HG02840 (cell line): ENCODE data around the gene SHC1.

Experiments used
- ATAC-seq: cut with Tn5 transposase; IDR thresholded peaks from one replicate; pipeline ENCODE4 v1.9.1; 2021; ENCODE audit warnings: mild to moderate bottlenecking, moderate library complexity, moderate number of reproducible peaks; ENCODE audit not compliant: unreplicated experiment, low FRiP score

SHC1 gene

DNA sequence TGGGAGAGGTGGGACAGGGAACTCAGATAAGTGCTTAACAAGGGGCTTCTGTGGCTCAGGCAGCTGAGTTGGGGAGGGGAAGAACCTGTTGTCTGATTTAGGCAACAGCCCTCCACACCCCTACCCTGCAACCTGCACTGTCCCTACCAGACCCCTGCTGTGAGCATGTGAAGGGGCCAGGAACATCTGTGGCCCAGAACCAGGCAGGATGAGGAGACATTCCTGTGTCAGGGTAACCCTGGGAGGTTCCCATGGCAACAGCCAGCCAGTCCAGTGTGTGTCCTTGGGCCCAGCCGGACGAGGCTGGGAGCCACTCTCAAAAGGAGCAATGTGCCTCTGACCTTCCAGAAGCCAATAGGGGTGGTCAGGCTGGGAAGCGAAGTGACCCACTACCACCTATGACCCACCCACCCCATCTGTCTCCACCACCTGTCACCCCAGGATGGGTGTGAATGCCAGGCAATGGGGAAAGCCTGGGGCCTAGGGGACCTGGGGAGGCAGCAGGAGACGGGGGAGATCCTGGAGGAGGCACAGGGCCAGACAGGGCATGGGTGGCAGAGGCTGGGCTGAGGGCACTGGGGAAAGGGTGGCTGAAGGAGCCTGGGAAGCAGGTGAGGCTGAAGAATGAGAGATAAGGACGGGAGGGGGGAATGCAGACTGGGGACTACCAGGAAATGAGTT is 29.1 kb downstream of the SHC1 start:
- no peak for ATAC-seq

DNA sequence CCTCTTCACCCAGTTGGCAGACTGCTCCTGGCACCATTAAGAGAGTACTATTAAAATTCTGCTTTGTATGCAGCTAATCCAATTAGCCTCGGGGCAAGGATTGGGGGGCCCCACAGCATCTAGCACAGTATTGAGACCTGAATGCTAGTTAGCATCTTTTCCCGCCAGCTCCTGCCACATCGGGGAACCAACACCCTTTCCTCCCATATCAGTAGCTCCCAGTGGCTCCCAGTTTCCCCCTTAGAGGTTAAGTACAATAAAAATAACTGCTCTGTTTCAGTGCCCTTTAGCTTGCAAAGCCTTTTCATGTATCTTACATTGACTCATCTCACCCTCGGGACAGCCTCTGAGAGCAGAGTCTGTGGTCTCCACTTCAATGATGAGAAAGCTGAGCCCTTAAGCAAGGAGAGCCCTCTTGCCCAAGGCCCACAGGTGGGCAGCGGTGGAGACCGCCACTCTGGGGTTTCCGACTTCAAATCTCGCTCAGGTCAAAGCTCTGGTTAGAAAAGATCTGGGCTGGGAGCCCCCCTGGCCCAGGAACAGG is 29.8 kb downstream of the SHC1 start:
- no peak for ATAC-seq

DNA sequence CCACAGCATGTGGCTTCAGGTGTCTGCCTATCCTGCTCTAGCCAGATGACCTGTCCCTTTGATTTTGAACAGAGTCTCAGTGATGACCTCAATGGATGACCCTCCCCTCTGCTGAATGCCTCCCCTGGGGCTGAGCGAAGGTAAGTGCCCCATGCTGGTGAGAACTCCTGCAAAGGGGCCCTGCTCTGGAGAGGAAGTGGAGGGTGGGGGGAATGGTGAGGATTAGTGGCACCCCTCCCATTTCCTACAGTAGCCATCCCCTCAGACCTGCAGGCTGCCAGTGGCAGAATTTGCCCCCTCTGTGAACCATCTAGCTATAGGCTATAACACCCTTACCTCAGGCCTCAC is 30.4 kb downstream of the SHC1 start:
- ATAC-seq: no peak

DNA sequence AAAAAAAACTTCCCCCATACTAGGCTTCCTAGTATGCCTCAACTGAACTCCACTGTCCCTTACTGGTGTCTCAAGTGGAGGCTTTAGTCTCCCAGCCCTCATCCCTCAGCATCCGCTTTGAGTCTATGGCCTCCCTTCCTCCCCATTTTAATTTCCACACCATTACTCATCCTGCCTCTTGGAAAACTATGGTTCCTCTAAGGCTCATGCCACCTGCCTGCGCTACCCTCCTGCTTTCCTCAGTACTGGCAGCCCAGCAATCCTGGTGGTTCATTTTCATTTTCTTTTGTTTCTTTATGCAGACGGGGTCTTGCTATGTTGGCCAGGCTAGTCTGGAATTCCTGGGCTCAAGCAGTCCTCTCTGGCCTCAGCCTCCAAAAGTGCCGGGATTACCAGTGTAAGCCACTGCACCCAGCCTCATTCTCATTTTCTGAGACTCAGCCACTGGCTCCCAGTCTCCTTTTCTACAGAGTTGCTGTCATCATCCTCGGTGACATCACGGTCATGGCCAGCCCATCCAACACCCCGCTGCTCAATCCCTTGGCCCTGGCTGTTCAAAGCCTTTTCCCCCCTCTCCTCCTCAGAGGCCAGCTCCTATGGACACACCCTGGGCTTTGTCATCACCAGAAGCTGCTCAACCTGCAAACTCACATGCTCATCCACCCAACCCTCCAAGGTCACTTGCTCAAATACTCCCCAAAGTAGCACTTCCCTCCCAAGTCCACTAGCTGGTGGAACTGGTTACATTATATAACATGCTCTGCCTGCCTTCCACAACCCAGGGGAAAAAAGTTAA is 31.7 kb downstream of the SHC1 start:
- ATAC-seq: no peak

DNA sequence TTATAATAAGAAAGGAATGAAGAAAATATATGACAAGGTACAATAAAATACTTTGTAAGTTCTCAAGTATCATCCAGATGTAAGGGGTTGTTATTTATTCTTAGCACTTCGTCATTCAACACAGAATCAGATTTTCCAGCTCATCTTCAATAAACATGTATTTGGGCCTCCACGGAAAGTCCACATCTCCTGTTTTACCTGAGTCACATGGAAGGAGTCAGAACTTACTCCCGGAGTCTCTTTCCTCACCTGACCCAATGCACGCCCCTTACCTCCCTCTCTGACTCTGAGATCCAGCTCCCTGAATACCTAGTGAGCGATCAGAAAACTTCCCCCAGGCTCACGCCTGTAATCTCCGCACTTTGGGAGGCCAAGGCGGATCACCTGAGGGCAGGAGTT is 32.6 kb downstream of the SHC1 start:
- ATAC-seq: no peak

DNA sequence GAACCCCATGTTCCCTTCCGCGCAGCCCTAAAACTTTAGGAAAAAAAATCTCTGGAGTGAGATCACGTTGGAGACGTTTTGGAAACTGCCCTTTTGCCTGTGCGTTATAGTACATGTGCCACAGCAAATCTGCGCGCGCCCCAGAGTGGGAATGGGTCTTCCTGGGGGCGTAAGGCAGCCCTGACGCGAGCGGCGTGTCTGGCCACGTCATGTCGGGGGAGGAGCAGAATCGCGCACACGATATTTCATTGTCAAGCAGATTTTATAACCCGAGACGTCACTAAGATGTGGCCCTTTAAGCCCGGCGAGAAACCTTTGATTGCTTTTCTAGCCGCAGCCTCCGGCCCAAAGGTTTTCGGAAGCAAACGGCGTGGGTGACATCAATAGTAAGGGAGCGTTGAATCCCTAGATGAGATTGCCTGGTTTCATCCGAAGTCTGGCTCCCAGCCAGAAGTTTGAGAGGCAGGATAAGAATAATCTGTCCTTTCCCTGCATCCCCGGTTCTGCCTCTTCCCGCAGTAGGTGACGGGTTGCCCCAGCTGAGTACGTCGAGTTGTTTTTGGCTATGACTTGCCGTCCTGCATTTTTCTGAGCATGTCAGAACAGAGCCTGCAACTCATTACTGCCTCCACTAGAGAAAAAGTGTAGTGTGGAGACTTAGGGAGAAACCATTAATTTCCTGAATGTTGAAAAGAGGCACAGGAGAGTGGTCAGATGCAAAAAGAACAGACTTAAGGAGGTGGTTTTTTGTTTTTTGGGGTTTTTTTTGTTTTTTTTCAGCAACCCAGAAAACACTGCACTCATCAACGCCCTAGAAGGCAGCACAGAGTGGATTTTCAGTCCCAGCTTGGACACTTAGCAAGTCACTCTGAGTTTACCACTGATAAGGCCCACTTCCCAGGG is 33.2 kb downstream of the SHC1 start:
- peak; percentile 57 for ATAC-seq

DNA sequence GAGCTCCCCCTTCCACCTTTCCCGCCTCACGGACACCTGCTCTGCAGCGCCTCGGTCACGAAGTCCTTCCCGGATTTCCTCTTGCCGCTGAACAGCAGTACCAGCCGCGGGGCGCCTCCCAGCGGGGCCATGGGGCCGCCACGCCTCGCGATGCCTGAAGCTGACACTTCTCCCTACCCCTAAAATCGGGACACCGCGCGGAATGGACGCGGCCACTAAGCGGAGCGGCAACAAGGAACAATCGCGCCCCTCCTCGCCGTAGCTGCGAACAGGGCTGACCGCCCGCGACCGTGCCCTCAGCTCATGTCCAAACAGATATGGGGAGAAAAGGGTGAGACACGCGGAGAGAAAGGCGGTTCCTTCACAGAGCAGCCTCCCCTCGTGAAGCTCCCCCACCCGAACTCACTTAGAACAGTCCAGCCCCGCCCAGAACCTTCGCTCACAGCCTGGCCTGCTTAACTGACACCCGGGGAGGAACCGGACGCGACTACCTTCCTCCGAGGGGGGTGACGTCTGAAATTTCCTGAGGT is 33.9 kb downstream of the SHC1 start, which contains the start of gene PMVK:
PMVK (minus strand) TSS at position 165 of the 530 bp plus-strand sequence; CDS start at position 131, 34 bp downstream.
- peak; percentile 80 for ATAC-seq

DNA sequence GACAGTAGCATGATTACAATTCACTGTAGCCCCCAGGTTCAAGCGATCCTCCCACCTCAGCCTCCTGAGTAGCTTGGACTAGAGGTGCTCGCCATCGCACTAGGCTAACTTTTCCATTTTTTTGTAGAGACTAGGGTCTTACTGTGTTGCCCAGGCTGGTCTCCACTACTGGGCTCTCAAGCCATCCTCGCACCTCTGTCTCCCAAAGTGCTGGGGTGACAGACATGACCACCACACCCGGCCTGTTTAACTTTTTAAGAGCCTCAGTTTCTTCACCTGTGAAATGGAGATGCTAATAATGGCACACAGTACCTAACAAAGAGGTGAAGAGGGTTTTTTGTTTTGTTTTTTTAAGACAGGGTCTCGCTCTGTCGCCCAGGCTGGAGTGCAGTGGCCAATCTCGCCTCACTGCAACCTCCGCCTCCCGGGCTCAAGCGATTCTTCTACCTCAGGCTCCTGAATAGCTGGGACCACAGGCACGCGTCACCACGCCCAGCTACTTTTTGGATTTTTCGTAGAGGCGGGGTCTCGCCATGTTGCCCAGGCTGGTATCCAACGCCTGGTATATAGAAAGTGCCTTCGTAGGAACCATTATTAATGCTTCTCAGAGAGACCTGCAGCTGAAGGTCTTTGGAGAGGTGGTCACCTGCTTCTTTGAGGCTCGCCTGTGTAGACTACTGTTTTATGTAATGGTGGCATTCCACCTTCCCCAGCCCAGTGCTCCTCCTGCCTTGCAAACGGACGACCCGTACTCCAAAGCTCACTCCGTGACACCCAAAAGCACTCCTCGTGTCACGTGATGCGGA is 34.6 kb downstream of the SHC1 start:
- no peak for ATAC-seq

DNA sequence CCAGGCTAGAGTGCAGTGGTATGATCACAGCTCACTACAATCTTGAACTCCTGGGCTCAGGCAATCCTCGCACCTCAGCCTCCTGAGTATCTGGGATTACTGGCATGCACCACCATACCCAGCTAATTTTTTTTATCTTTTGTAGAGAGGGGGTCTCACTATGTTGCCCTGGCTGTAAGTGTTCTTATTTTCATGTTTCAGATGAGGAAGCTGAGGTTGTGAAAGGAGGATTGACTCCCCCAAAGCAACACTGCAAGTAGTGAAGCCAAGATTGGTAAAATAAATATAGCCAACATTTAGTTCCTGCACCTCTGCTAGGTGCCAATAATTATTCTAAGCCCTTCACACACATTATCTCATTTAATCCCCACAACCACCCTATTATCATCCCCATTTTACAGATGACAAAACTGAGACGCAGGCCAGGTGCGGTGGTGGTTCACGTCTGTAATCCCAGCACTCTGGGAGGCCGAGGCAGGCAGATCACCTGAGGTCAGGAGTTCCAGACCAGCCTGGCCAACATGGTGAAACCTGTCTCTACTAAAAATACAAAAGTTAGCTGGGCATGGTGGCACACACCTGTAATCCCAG is 36.1 kb downstream of the SHC1 start:
- ATAC-seq: no peak

DNA sequence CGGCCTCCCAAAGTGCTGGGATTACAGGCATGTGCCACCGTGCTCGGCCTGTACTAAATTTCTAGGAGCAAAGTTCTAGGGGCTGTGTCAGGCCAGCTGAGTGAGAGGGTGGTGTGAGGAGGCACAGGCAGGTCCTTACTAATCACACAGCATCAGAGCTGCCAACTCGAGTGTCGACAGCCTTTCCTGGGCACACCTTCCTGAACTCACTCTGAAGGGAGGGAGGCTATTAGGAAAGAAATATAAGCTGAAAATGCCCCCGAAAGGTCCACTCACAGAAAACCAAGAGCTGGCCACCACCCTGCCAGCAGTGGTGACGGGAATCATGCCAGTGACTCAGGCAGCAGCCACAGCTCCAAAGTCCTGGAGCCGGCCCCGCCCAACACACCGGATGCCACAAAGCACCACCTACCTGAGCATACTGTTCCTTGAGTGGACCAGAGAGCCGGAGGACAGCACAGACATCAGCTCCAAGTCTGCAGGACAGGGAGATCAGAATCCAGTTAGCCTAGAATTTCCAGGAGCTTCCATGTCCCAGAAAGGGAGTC is 38.5 kb downstream of the SHC1 start:
- ATAC-seq: no peak

DNA sequence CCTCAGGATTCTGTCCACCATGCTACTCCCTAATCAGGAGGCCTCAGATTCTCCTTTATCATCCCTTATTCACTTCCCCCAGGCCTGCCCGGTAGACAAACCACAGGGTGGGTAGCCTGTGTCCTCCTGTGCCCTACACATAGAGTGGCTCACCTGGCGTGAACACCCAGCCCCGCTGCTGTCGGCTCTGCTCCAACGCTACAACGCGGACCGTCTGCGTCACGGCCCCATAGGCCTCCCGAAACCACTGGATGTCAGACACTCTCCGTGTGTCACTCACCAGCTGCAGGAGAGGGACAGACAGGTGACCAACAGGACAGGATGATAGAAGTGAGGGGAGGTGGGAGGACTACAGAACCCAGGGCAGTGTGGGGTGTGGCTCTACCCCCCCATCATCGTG is 44.3 kb downstream of the SHC1 start:
- no peak for ATAC-seq

DNA sequence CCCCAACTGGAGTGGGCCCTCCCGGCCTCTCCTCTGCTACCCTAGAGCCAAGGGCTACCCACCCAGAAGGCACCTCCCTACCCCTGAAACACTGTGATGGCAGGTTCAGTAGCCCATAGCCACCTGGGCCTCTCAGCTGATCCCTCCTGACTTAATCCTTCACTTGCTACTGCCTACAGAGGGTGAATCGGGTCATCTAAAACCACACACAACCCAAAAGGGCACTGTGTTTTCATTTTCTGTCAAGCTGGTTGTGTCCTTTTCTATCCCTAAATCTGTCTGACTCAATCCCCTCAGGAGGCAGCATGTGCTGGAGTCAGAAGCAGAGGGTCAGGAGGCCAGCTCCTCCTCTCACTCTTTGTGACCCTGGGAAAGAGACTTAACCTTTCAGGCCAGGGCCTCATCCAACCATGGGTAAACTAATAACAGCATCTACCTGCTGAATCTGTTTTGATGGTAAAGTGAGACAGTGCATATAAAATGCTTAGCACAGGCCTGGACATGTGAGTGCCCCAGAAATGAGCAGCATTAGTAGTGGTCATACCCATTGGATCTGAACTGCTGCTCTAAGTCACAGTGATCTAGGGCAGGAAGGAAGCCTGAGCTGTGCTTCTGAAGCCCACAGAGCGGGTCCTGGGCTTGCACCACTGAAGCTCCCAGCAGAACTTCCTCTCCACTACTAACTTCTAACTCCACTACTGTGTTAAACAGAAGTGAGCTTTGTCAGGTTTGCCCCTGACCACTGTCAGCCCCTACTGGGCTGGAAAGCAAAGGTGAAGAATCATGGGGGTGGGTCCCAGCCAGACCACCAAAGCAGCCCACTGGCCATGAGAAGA is 45.0 kb downstream of the SHC1 start:
- no peak for ATAC-seq

DNA sequence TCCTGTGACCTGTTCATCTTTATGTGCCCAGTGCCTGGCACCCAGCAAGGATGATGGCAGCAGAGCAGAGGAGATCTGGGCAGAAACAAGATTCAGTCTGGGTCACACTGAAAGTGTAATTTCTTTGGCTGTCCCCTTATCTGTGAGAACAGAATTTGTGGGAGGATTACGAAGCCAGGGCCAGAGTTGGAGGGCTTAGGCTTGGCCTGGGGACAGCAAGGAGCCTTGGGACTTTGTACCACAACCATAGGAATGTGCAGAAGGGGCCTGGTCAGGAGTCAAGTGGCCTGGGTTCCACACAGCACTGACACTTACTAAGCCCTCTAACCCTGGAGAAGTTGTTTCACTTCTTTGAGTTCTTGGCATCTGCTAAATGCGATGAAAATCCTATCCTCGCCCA is 46.9 kb downstream of the SHC1 start:
- no peak for ATAC-seq

DNA sequence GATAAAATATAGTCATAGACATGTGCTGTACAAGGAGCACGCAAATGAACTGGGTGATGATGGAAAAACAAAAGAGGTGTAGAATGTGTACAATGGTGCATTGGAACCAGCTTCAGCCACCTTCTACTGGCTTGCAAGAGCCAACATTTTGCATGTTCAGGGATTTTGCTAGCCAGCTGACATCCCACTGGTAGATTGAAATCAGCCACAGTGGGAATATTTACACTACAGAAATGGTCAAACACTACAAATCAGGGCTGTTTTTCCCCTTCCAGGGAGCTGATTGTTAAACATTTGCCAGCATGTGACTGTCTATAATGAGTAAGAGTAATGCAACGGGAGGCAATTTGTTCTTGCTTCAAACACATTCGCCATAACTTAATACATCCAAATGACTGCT is 57.3 kb downstream of the SHC1 start:
- ATAC-seq: no peak

DNA sequence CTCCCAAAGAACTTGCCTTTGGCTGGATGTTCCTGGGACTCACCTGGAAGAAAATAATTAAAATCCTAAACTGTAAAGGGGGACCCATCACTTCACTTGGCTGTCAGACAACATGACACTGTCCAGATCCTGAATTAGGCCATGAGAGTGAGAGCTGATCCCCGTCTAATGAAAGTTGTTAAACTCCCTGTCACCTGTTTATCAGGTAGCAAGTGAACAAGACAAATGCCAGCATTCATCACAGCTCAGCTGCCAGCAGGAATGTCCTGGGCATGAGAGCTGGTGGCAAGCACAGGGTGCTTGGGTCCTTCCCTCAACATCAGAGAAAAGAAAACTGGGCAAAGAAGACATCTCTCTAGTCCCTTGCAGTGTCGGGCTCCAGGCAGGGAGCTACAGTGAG is 57.8 kb downstream of the SHC1 start:
- no peak for ATAC-seq
